ENCODE results near the gene BCL7A.

Gene BCL7A

GRCh38 chr12:122013136-122013535 is 8.5 kb upstream of the BCL7A start:
- Histone ChIP-seq H3K9me3 (ENCODE audit: control insufficient read depth, insufficient read depth, low read length) (no peaks in the 10 kb centered on the region), H3K4me1 (ENCODE audit: insufficient read depth, low read length) (no peaks in the 10 kb centered on the region), H3K9ac (ENCODE audit: low read depth, low read length) (no peak overlapping the region), H3K36me3 (ENCODE audit: insufficient read depth, low read length) (no peaks in the 10 kb centered on the region)

- Histone ChIP-seq H3K36me3 (ENCODE audit: insufficient read depth, low read length) (no peaks in the 10 kb centered on the region), H3K9ac (ENCODE audit: low read depth, low read length) (no peak overlapping the region), H3K4me1 (ENCODE audit: insufficient read depth, low read length) (no peaks in the 10 kb centered on the region), H3K9me3 (ENCODE audit: control insufficient read depth, insufficient read depth, low read length) (no peaks in the 10 kb centered on the region)
Measured at GRCh38 chr12:122013791-122014590, 7.7 kb upstream of the BCL7A start.

GRCh38 chr12:122014781-122015180 is 6.9 kb upstream of the BCL7A start:
- Histone ChIP-seq H3K9me3 (ENCODE audit: control insufficient read depth, insufficient read depth, low read length) (no peaks in the 10 kb centered on the region), H3K4me1 (ENCODE audit: insufficient read depth, low read length) (no peaks in the 10 kb centered on the region), H3K36me3 (ENCODE audit: insufficient read depth, low read length) (no peaks in the 10 kb centered on the region), H3K9ac (ENCODE audit: low read depth, low read length) (no peak overlapping the region)

- Histone ChIP-seq H3K36me3 (ENCODE audit: insufficient read depth, low read length) (no peaks in the 10 kb centered on the region), H3K9ac (ENCODE audit: low read depth, low read length) (no peak overlapping the region), H3K4me1 (ENCODE audit: insufficient read depth, low read length) (no peaks in the 10 kb centered on the region)
Measured at GRCh38 chr12:122018457-122018856, 3.2 kb upstream of the BCL7A start.

GRCh38 chr12:122018937-122019336 is 2.7 kb upstream of the BCL7A start:
- no peaks in the 10 kb centered on the region for H3K36me3 ChIP-seq (ENCODE audit: insufficient read depth, low read length)
- H3K9ac ChIP-seq (ENCODE audit: low read depth, low read length) = no peak overlapping the region
- no peaks in the 10 kb centered on the region for H3K9me3 ChIP-seq (ENCODE audit: control insufficient read depth, insufficient read depth, low read length)
- H3K4me1 ChIP-seq (ENCODE audit: insufficient read depth, low read length) = no peaks in the 10 kb centered on the region

More at GRCh38 chr12:122018457-122018856, 3.2 kb upstream of the BCL7A start:
- H3K9me3 ChIP-seq (ENCODE audit: control insufficient read depth, insufficient read depth, low read length) = no peaks in the 10 kb centered on the region

- no peaks in the 10 kb centered on the region for H3K9me3 ChIP-seq (ENCODE audit: control insufficient read depth, insufficient read depth, low read length)
- H3K9ac ChIP-seq (ENCODE audit: low read depth, low read length) = peak overlapping the region; percentile 55; the same call in 1 of the 2 replicates
- no peaks in the 10 kb centered on the region for H3K36me3 ChIP-seq (ENCODE audit: insufficient read depth, low read length)
- no peaks in the 10 kb centered on the region for H3K4me1 ChIP-seq (ENCODE audit: insufficient read depth, low read length)
Measured at GRCh38 chr12:122020795-122021192, 890 bp upstream of the BCL7A start.

- no peaks in the 10 kb centered on the region for H3K36me3 ChIP-seq (ENCODE audit: insufficient read depth, low read length)
- peak overlapping the region; percentile 55 for H3K9ac ChIP-seq (ENCODE audit: low read depth, low read length)
Measured at GRCh38 chr12:122021193-122021821, 377 bp upstream of the BCL7A start.

GRCh38 chr12:122022393-122023338 is 982 bp downstream of the BCL7A start:
- Histone ChIP-seq H3K36me3 (ENCODE audit: insufficient read depth, low read length) (no peaks in the 10 kb centered on the region), H3K9ac (ENCODE audit: low read depth, low read length) (peak overlapping the region; percentile 52), H3K4me1 (ENCODE audit: insufficient read depth, low read length) (no peaks in the 10 kb centered on the region), H3K9me3 (ENCODE audit: control insufficient read depth, insufficient read depth, low read length) (no peaks in the 10 kb centered on the region)

More at GRCh38 chr12:122021193-122021821, 377 bp upstream of the BCL7A start:
- Histone ChIP-seq H3K9me3 (ENCODE audit: control insufficient read depth, insufficient read depth, low read length) (no peaks in the 10 kb centered on the region), H3K4me1 (ENCODE audit: insufficient read depth, low read length) (no peaks in the 10 kb centered on the region)

- Histone ChIP-seq H3K9me3 (ENCODE audit: control insufficient read depth, insufficient read depth, low read length) (no peaks in the 10 kb centered on the region), H3K9ac (ENCODE audit: low read depth, low read length) (peak overlapping the region; percentile 52; the same call in 1 of the 2 replicates), H3K36me3 (ENCODE audit: insufficient read depth, low read length) (no peaks in the 10 kb centered on the region), H3K4me1 (ENCODE audit: insufficient read depth, low read length) (no peaks in the 10 kb centered on the region)
Measured at GRCh38 chr12:122023339-122024131, 1.9 kb downstream of the BCL7A start.

- peak overlapping the region; percentile 52; the same call in 1 of the 2 replicates for H3K9ac ChIP-seq (ENCODE audit: low read depth, low read length)
- H3K4me1 ChIP-seq (ENCODE audit: insufficient read depth, low read length) = peaks cover 1% of the 10 kb centered on the region; the same call in 1 of the 2 replicates
- no peaks in the 10 kb centered on the region for H3K9me3 ChIP-seq (ENCODE audit: control insufficient read depth, insufficient read depth, low read length)
- no peaks in the 10 kb centered on the region for H3K36me3 ChIP-seq (ENCODE audit: insufficient read depth, low read length)
Measured at GRCh38 chr12:122024132-122024785, 2.6 kb downstream of the BCL7A start.

GRCh38 chr12:122026706-122027333 is 5.1 kb downstream of the BCL7A start:
- Histone ChIP-seq H3K36me3 (ENCODE audit: insufficient read depth, low read length) (no peaks in the 10 kb centered on the region), H3K9ac (ENCODE audit: low read depth, low read length) (no peak overlapping the region), H3K4me1 (ENCODE audit: insufficient read depth, low read length) (peaks cover 8% of the 10 kb centered on the region; the same call in 1 of the 2 replicates)

GRCh38 chr12:122028165-122028904 is 6.7 kb downstream of the BCL7A start:
- no peak overlapping the region for H3K9ac ChIP-seq (ENCODE audit: low read depth, low read length)
- H3K9me3 ChIP-seq (ENCODE audit: control insufficient read depth, insufficient read depth, low read length) = no peaks in the 10 kb centered on the region
- no peaks in the 10 kb centered on the region for H3K36me3 ChIP-seq (ENCODE audit: insufficient read depth, low read length)
- H3K4me1 ChIP-seq (ENCODE audit: insufficient read depth, low read length) = peaks cover 8% of the 10 kb centered on the region; the same call in 1 of the 2 replicates

More at GRCh38 chr12:122026706-122027333, 5.1 kb downstream of the BCL7A start:
- H3K9me3 ChIP-seq (ENCODE audit: control insufficient read depth, insufficient read depth, low read length) = no peaks in the 10 kb centered on the region

All from ES-I3 (cell line).